Measurements from ENCODE around the gene POC1A. TPM values are rescaled to one million over a fixed set of nuclear protein-coding genes. Genes with fewer than 3 reads are reported as not detected.

The POC1A gene
- total RNA-seq, 1 experiment from 2014 or later = 29.0 TPM

- no peak overlapping the region for H2AK5ac ChIP-seq (ENCODE audit: insufficient read length, low read length)
- WGBS (ENCODE audit: extremely low coverage, insufficient read length, low lambda C conversion rate) = no CpG with 5 or more reads among the region's 5 CpGs
- H3K9me3 ChIP-seq (ENCODE audit: control insufficient read depth, low read depth, low read length) = no peaks in the 10 kb centered on the region
- no peaks in the 10 kb centered on the region for H3K79me2 ChIP-seq (ENCODE audit: insufficient read depth, low read length)
- H3T11ph ChIP-seq (ENCODE audit: low read length) = no peak overlapping the region
- H2BK5ac ChIP-seq (ENCODE audit: insufficient read length, low read length) = no peak overlapping the region
- DNase-seq = no peak
- no peak overlapping the region for H2AFZ ChIP-seq (ENCODE audit: low read length)
- H3K27ac ChIP-seq (ENCODE audit: insufficient read length, low read depth, low read length) = no peak overlapping the region
- no peak overlapping the region for H3K23ac ChIP-seq (ENCODE audit: insufficient read length, low read depth, low read length)
- H3K36me3 Mint-ChIP-seq (ENCODE audit: insufficient read depth in 1 of 3, low read depth in 3 of 3) = no peaks in the 10 kb centered on the region
- peaks cover 2% of the 10 kb centered on the region for H4K20me1 ChIP-seq (ENCODE audit: control insufficient read depth, insufficient read depth, insufficient read length)
- H3K18ac ChIP-seq (ENCODE audit: insufficient read length, low read depth, low read length) = no peak overlapping the region
- no peak overlapping the region for H3K9ac ChIP-seq (ENCODE audit: extremely low read depth, insufficient read length, low read length)
- no peak overlapping the region for H2BK120ac ChIP-seq (ENCODE audit: low read depth, low read length, poor library complexity, severe bottlenecking)
- H3K4me3 Mint-ChIP-seq = no peak overlapping the region
- H3K79me1 ChIP-seq (ENCODE audit: insufficient read depth, low read depth, low read length, poor library complexity, severe bottlenecking) = no peaks in the 10 kb centered on the region
- no peak overlapping the region for H3K56ac ChIP-seq (ENCODE audit: insufficient read length, low read depth, low read length)
- H3K27me3 Mint-ChIP-seq (ENCODE audit: low read depth) = peaks cover 45% of the 10 kb centered on the region
- no peak overlapping the region for H3K4ac ChIP-seq (ENCODE audit: low read depth, low read length)
- no peaks in the 10 kb centered on the region for H3K4me1 ChIP-seq (ENCODE audit: insufficient read depth, low read length)
- H2BK12ac ChIP-seq (ENCODE audit: insufficient read length, low read depth, low read length) = no peak overlapping the region
- no peak overlapping the region for H4K91ac ChIP-seq (ENCODE audit: insufficient read length, low read depth, low read length)
- no peak for TF ChIP-seq CTCF (conservative IDR thresholded peaks at IDR 0.05)
- H4K5ac ChIP-seq (ENCODE audit: insufficient read length, low read depth, low read length) = no peak overlapping the region
- H2BK15ac ChIP-seq (ENCODE audit: low read depth, low read length) = no peak overlapping the region
- H3K23me2 ChIP-seq (ENCODE audit: insufficient read length, low read depth, low read length, poor library complexity, severe bottlenecking) = no peaks in the 10 kb centered on the region
- H3K27ac Mint-ChIP-seq = no peak overlapping the region
- no peak overlapping the region for H4K8ac ChIP-seq (replicated peaks; ENCODE audit: insufficient read length, low read depth, low read length)
- H3K4me1 Mint-ChIP-seq = peaks cover 5 to 8% of the 10 kb centered on the region in 2 experiments; a peak in 1 of 4 replicates
- H3K27me3 ChIP-seq (ENCODE audit: insufficient read depth, low read length) = no peaks in the 10 kb centered on the region; the same call in 1 of the 2 replicates
- H3K14ac ChIP-seq (ENCODE audit: insufficient read depth, low read length) = no peak overlapping the region
- no peak overlapping the region for H3K4me2 ChIP-seq (ENCODE audit: insufficient read depth, insufficient read length, low read length)
- H3K9me3 Mint-ChIP-seq = no peaks in the 10 kb centered on the region
- H2BK20ac ChIP-seq (ENCODE audit: low read depth, low read length, poor library complexity, severe bottlenecking) = no peak overlapping the region
These were observed 91.7 kb downstream of the POC1A start for GRCh38 chr3:52062505-52062904.

Measured in H9 (cell line).